Activated naive CD8-positive, alpha-beta T cell (primary cell): Measurements from ENCODE around the gene AKAP13.
A peak's percentile ranks its signal among the peaks of the same experiment; 100 is the strongest.

Experiments
- H3K27ac Mint-ChIP-seq: one replicate; pipeline ENCODE4 v1.8.0; 2021; ENCODE audit warnings: mixed read lengths
- H3K27me3 Mint-ChIP-seq: one replicate; pipeline ENCODE4 v1.8.0; 2021; ENCODE audit warnings: mixed read lengths
- H3K36me3 Mint-ChIP-seq: one replicate; pipeline ENCODE4 v1.8.0; 2021; ENCODE audit warnings: mixed read lengths
- H3K4me1 Mint-ChIP-seq: one replicate; pipeline ENCODE4 v1.8.0; 2021; ENCODE audit warnings: low read depth, mixed read lengths
- H3K4me3 Mint-ChIP-seq: one replicate; pipeline ENCODE4 v1.8.0; 2021; ENCODE audit warnings: mild to moderate bottlenecking, mixed read lengths
- H3K9me3 Mint-ChIP-seq: one replicate; pipeline ENCODE4 v1.8.0; 2021; ENCODE audit warnings: low read depth, mixed read lengths

The AKAP13 gene

DNA sequence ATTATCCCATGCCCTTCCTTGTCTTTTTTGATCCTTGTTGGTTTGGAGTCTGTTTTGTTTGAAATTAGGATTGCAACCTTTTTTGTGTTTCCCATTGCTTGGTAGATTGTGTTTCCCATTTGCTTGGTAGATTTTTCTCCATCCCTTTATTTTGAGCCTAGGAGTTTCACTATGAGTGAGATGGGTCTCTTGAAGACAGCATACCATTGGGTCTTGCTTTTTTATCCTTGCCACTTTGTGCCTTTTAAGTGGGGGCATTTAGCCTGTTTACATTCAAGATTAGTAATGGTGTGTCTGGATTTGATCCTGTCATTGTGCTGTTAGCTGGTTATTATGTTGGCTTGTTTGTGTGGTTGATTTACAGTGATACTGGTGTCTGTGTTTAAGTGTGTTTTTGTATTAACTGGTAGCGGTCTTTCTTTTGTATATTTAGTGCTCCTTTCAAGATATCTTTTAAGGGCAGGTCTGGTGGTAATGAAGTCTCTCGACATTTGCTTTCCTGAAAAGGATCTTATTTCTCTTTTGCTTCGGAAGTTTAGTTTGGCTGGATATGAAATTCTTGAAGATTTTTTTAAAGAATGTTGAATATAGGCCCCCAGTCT lies 70.8 kb downstream of the AKAP13 start:
- H3K9me3 Mint-ChIP-seq, result peaks cover 25% of the 10 kb centered on the region
- H3K27me3 Mint-ChIP-seq, result no peaks in the 10 kb centered on the region
- peaks cover 63% of the 10 kb centered on the region for H3K4me1 Mint-ChIP-seq
- no peak overlapping the region for H3K4me3 Mint-ChIP-seq
- H3K36me3 Mint-ChIP-seq, result peaks cover 26% of the 10 kb centered on the region
- peak overlapping the region; percentile 18 for H3K27ac Mint-ChIP-seq

DNA sequence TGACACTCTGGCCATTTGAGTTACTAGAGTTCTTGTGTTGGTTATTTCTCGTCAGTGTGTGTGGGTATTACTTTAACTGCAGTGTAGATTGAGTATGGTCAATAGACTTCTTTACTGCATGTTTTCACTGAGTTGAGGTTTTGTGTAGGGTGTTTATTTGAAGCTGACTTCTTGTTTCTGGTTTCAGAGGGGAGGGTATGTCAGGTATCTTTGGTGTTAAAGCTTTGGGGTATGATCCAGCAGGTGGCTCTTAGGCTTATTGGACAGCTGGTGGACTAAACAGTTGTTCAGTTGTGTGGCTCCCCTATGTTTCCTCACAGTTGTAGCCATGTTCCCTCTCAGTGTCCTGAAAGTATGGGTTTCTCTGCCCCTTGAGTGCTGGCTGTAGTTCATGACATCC lies 72.0 kb downstream of the AKAP13 start:
- Mint-ChIP-seq H3K27me3 (no peaks in the 10 kb centered on the region), H3K36me3 (peaks cover 24% of the 10 kb centered on the region), H3K9me3 (peaks cover 23% of the 10 kb centered on the region), H3K4me1 (peaks cover 71% of the 10 kb centered on the region), H3K4me3 (no peak overlapping the region), H3K27ac (peak overlapping the region; percentile 47)

DNA sequence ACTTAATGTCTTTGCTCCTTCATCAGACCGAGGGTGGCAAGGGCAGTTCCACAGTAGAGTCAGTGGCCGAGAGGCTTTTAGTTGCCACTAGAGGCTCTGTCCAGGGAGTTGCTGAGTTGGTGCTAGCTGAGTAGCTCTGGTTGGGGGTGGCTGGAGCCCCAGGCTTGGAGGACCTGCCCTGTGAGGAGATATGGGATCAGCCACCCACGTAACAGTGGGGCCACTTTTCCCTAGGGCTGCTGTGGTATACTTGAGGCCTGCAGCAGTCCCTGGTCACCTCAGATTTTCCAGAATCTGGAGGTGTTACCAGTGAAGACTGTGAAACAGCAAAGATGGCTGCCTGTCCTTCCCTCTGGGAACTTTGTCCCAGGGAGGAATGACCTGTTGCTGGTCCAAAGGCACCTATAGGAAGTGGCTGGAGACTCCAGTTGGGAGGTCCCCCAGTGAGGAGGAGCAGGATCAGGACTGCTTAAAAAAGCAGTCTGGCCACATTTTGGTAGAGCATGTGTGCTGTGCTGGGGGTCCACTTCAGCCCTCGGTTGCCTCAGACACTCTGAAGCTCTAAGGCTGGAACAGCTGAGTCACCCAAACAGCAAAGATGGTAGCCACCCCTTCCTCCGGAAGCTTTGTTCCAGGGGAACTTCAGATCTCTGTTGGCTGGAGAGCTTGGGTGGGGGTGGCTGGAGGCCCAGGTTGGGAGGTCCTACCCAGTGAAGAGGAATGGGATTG lies 72.9 kb downstream of the AKAP13 start:
- H3K27ac Mint-ChIP-seq, result peak overlapping the region; percentile 47
- peaks cover 19% of the 10 kb centered on the region for H3K9me3 Mint-ChIP-seq
- no peak overlapping the region for H3K4me3 Mint-ChIP-seq
- peaks cover 21% of the 10 kb centered on the region for H3K36me3 Mint-ChIP-seq
- peaks cover 69% of the 10 kb centered on the region for H3K4me1 Mint-ChIP-seq
- H3K27me3 Mint-ChIP-seq, result no peaks in the 10 kb centered on the region

- Mint-ChIP-seq H3K9me3 (peaks cover 16% of the 10 kb centered on the region), H3K27me3 (no peaks in the 10 kb centered on the region), H3K27ac (peak overlapping the region; percentile 55), H3K4me3 (no peak overlapping the region), H3K36me3 (peaks cover 17% of the 10 kb centered on the region), H3K4me1 (peaks cover 69% of the 10 kb centered on the region)
Observed at GRCh38 chr15:85454403-85454802, 74.0 kb downstream of the AKAP13 start.

GRCh38 chr15:85455891-85456290 lies 75.5 kb downstream of the AKAP13 start:
- Mint-ChIP-seq H3K36me3 (peaks cover 11% of the 10 kb centered on the region), H3K27ac (no peak overlapping the region), H3K4me1 (peaks cover 76% of the 10 kb centered on the region), H3K9me3 (peaks cover 6% of the 10 kb centered on the region), H3K4me3 (no peak overlapping the region), H3K27me3 (no peaks in the 10 kb centered on the region)

DNA sequence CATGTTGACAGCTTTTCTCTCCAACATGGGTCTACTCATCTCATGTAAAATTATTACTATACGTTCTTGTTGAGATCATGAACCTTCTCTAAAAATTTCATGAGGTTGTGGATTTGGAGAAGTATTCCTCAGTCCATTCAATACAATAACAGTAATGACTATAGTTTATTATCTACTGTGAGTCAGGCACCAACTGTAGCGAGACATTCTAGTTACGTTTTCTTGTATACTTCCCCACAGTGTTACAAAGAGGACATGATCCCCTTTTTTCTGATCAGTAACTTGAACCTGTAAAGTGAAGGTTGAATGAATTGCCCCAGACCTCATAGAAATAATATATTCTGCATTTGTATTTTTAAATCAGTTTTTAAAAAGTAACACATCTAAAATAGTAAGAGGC lies 76.4 kb downstream of the AKAP13 start:
- Mint-ChIP-seq H3K9me3 (no peaks in the 10 kb centered on the region), H3K27ac (no peak overlapping the region), H3K36me3 (peaks cover 5% of the 10 kb centered on the region), H3K4me1 (peaks cover 75% of the 10 kb centered on the region), H3K27me3 (no peaks in the 10 kb centered on the region), H3K4me3 (no peak overlapping the region)

DNA sequence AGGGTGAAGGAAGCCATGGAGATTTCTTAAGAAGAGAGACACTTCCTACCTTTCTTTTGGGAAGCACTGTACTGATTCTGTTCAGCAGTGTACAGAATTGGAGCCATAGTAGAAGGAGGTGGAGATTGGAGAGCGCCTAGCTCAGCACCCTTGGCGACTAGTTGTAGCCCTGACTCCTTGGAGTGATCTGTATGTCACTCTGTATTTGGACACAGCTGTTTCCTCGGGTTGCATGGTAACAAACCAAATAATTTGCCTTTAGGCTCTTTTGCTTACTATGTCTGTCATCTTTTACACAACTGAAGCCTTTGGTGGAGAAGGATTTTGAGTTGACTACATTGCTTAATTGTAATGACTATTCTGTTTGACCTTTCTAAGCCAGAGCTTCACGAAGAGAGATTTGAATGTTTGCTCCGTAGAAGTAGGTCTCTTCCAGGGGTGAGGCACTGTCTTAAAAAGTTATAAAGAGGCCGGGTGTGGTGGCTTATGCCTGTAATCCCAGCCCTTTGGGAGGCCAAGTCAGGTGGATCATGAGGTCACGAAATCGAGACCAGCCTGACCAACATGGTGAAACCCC lies 77.1 kb downstream of the AKAP13 start:
- H3K4me3 Mint-ChIP-seq, result no peak overlapping the region

GRCh38 chr15:85458764-85459163 lies 78.4 kb downstream of the AKAP13 start:
- Mint-ChIP-seq H3K27me3 (no peaks in the 10 kb centered on the region), H3K27ac (no peak overlapping the region), H3K9me3 (no peaks in the 10 kb centered on the region), H3K4me3 (no peak overlapping the region), H3K4me1 (peaks cover 72% of the 10 kb centered on the region), H3K36me3 (peaks cover 5% of the 10 kb centered on the region)

More for the DNA sequence above, 77.1 kb downstream of the AKAP13 start:
- H3K27ac Mint-ChIP-seq, result no peak overlapping the region
- H3K9me3 Mint-ChIP-seq, result no peaks in the 10 kb centered on the region
- H3K4me1 Mint-ChIP-seq, result peaks cover 75% of the 10 kb centered on the region
- peaks cover 5% of the 10 kb centered on the region for H3K36me3 Mint-ChIP-seq
- no peaks in the 10 kb centered on the region for H3K27me3 Mint-ChIP-seq

DNA sequence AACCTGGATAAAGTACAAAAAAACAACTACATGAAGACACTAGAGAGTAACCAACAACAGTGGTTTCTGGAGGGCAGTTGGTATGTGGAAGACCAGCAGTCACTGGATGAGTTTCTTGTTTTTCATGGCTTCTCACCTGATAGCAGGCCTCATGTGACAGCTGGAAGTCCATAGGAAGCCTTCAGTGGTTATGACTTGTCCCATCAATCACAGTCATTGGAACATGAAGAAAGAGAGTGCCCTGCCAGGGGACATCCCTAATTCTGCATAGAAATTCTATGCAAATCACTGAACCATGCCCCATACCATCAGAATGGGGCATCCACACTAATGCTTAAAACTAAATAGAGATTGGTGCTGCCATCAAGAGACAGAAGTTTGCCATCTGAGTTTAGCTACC lies 81.6 kb downstream of the AKAP13 start:
- no peak overlapping the region for H3K4me3 Mint-ChIP-seq
- no peaks in the 10 kb centered on the region for H3K27me3 Mint-ChIP-seq
- peaks cover 56% of the 10 kb centered on the region for H3K4me1 Mint-ChIP-seq
- no peak overlapping the region for H3K27ac Mint-ChIP-seq
- H3K9me3 Mint-ChIP-seq, result no peaks in the 10 kb centered on the region
- H3K36me3 Mint-ChIP-seq, result peaks cover 5% of the 10 kb centered on the region

GRCh38 chr15:85463276-85463892 lies 83.0 kb downstream of the AKAP13 start:
- H3K4me3 Mint-ChIP-seq, result no peak overlapping the region
- H3K27ac Mint-ChIP-seq, result peak overlapping the region; percentile 73
- H3K9me3 Mint-ChIP-seq, result no peaks in the 10 kb centered on the region
- peaks cover 3% of the 10 kb centered on the region for H3K36me3 Mint-ChIP-seq
- no peaks in the 10 kb centered on the region for H3K27me3 Mint-ChIP-seq
- H3K4me1 Mint-ChIP-seq, result peaks cover 63% of the 10 kb centered on the region

DNA sequence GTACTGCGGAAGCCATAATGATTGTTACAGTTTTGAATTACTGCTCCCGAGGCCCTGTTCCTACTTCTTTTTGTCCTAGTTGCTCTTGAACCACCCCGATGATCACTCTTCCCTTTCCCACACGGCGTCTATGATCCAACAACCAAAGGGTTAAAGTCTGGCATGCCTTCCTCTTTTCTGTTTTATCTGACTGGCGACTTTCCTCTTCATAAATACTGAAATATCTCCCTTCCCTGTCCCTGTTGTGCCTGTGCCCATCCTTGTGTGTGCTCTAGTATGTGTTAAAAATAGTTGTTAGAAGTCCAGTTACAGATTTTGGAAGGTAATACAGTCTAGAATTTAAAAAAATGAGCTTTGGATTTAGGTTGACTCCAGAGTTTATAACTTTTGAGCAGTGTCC lies 83.6 kb downstream of the AKAP13 start:
- H3K4me3 Mint-ChIP-seq, result no peak overlapping the region
- H3K36me3 Mint-ChIP-seq, result peaks cover 3% of the 10 kb centered on the region
- peaks cover 61% of the 10 kb centered on the region for H3K4me1 Mint-ChIP-seq
- H3K27me3 Mint-ChIP-seq, result no peaks in the 10 kb centered on the region
- no peaks in the 10 kb centered on the region for H3K9me3 Mint-ChIP-seq
- H3K27ac Mint-ChIP-seq, result peak overlapping the region; percentile 73

DNA sequence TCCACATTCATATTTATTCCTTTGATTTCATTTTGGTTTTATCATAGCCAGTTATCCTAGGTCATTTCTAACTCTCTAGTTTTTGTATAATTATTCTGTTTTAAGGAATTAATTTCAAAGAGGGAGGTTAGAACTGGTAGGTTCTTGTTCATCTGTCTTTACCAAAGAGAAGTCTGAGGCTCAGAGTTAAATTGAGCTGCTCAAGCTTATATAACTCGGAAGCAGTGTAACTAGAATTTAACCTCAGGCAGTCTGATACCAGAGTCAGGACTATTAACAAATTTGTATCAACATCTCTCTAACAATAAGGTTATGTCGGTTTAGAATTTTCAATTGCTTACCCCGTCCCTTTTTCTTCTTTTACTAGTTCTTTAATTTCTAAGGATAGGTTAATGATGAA lies 84.1 kb downstream of the AKAP13 start:
- Mint-ChIP-seq H3K4me3 (no peak overlapping the region), H3K4me1 (peaks cover 66% of the 10 kb centered on the region), H3K36me3 (peaks cover 3% of the 10 kb centered on the region), H3K9me3 (no peaks in the 10 kb centered on the region), H3K27me3 (no peaks in the 10 kb centered on the region), H3K27ac (peak overlapping the region; percentile 73)

- Mint-ChIP-seq H3K27me3 (no peaks in the 10 kb centered on the region), H3K4me1 (peaks cover 78% of the 10 kb centered on the region), H3K9me3 (no peaks in the 10 kb centered on the region), H3K36me3 (no peaks in the 10 kb centered on the region), H3K4me3 (no peak overlapping the region), H3K27ac (no peak overlapping the region)
Observed at GRCh38 chr15:85470563-85471271, 90.3 kb downstream of the AKAP13 start.

- no peaks in the 10 kb centered on the region for H3K27me3 Mint-ChIP-seq
- H3K4me1 Mint-ChIP-seq, result peaks cover 86% of the 10 kb centered on the region
- no peaks in the 10 kb centered on the region for H3K36me3 Mint-ChIP-seq
- no peaks in the 10 kb centered on the region for H3K9me3 Mint-ChIP-seq
- no peak overlapping the region for H3K4me3 Mint-ChIP-seq
- no peak overlapping the region for H3K27ac Mint-ChIP-seq
Observed at GRCh38 chr15:85472349-85472748, 91.9 kb downstream of the AKAP13 start.

DNA sequence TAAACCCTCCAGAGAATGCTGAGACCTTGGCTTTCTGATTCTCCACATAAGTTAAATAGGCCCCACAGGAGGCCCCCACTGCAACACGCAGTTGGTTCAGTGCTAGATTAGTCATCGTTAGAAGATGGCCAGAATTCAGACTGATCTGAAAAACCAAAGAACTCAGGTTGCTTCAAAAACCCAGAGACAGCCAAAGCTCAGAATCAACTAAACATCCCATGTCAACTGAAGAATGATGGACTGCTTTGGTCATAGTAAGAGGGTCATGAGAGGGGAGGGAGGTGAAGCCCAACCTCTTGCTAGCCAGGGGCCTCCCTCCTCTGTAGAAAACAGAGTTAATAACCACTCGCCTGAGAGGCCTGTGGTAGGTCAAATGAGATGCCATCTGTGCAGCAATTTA lies 93.1 kb downstream of the AKAP13 start:
- Mint-ChIP-seq H3K4me3 (peak overlapping the region; percentile 25), H3K9me3 (no peaks in the 10 kb centered on the region), H3K27ac (no peak overlapping the region)

More for the DNA sequence above, 93.1 kb downstream of the AKAP13 start:
- H3K27me3 Mint-ChIP-seq, result no peaks in the 10 kb centered on the region
- peaks cover 85% of the 10 kb centered on the region for H3K4me1 Mint-ChIP-seq
- H3K36me3 Mint-ChIP-seq, result peaks cover 2% of the 10 kb centered on the region
